NCI-H187 treated with DMSO at 0.1 percent for 48 hours (cell line): ENCODE data around the gene CASP10.
"Not testable (repeated sequence)": the region's sequence is repeated elsewhere in the genome, so short reads cannot be mapped to it uniquely, and the experiment has no call there.

ENCODE experiments used
- DNase-seq: peaks from one replicate; lab custom pipeline; 2025; lab: John Stamatoyannopoulos, UW

The CASP10 gene

GRCh38 chr2:201182650-201183364 lies at the start of gene CASP10:
TSS of gene CASP10 (plus strand) at chr2:201183141. CDS start at chr2:201185778, 2,637 bp downstream.
- DNase-seq = no peak

GRCh38 chr2:201135386-201135785 lies 47.6 kb upstream of the CASP10 start:
- no peak for DNase-seq

- DNase-seq = no peak
These were observed 46.0 kb upstream of the CASP10 start for GRCh38 chr2:201136889-201137321.

- no peak for DNase-seq
These were observed 45.2 kb upstream of the CASP10 start for GRCh38 chr2:201137505-201138400.

GRCh38 chr2:201138401-201138970 lies 44.5 kb upstream of the CASP10 start:
- DNase-seq = no peak

GRCh38 chr2:201138986-201139781 lies 43.8 kb upstream of the CASP10 start:
- DNase-seq = not testable (repeated sequence)

- DNase-seq = no peak
These were observed 42.9 kb upstream of the CASP10 start for GRCh38 chr2:201139836-201140604.

- no peak for DNase-seq
These were observed 38.6 kb upstream of the CASP10 start for GRCh38 chr2:201144101-201145051.

- DNase-seq = no peak
These were observed 34.4 kb upstream of the CASP10 start for GRCh38 chr2:201148434-201148990.

GRCh38 chr2:201149064-201149820 lies 33.7 kb upstream of the CASP10 start:
- no peak for DNase-seq

- DNase-seq = not testable (repeated sequence)
These were observed 33.1 kb upstream of the CASP10 start for GRCh38 chr2:201149821-201150165.

GRCh38 chr2:201150454-201151020 lies 32.4 kb upstream of the CASP10 start:
- no peak for DNase-seq

- no peak for DNase-seq
These were observed 31.6 kb upstream of the CASP10 start for GRCh38 chr2:201151127-201151981.

- no peak for DNase-seq
These were observed 30.4 kb upstream of the CASP10 start for GRCh38 chr2:201152517-201152916.

GRCh38 chr2:201152999-201153815 lies 29.7 kb upstream of the CASP10 start:
- DNase-seq = no peak

- no peak for DNase-seq
These were observed 28.1 kb upstream of the CASP10 start for GRCh38 chr2:201154615-201155399.
